Kidney epithelial cell (primary cell): ENCODE results near the gene PRRG1. TPM values are rescaled to one million over a fixed set of nuclear protein-coding genes. Genes with fewer than 3 reads are reported as not detected.

ENCODE experiments used
- DNase-seq: peaks from one replicate; pipeline ENCODE4 v3.0.0-alpha.2; 2010; ENCODE audit warnings: low read depth
- H3K27me3 ChIP-seq: 2 replicates; pipeline ENCODE4 v1.6.0; 2011; ENCODE audit warnings: low read length; ENCODE audit not compliant: control insufficient read depth, insufficient read depth
- H3K36me3 ChIP-seq: 2 replicates; pipeline ENCODE4 v1.5.1; 2011; ENCODE audit warnings: low read length; ENCODE audit not compliant: control insufficient read depth, insufficient read depth
- H3K4me3 ChIP-seq: 2 replicates; pipeline ENCODE4 v1.5.1; 2011; ENCODE audit warnings: low read depth, mild to moderate bottlenecking, control low read depth, low read length
- CTCF ChIP-seq: IDR thresholded peaks from 2 replicates; pipeline ENCODE4 v1.5.1; 2011; ENCODE audit warnings: mild to moderate bottlenecking, moderate library complexity, low read length, control low read depth, inconsistent platforms; ENCODE audit not compliant: insufficient read depth, poor library complexity, severe bottlenecking
- total RNA-seq: library from RNA; depleted of rRNA; stranded (reverse); fragments of >200 nt; gene quantifications from 2 replicates; pipeline ENCODE4 v1.2.3, GENCODE V29; 2015

Gene PRRG1
- total RNA-seq, 1 donor from 2014 or later: 17.6 TPM

- no peaks in the 10 kb centered on the region for H3K27me3 ChIP-seq
- H3K4me3 ChIP-seq: no peak overlapping the region
- DNase-seq: no peak
- no peak for TF ChIP-seq CTCF
- no peaks in the 10 kb centered on the region for H3K36me3 ChIP-seq
Measured at GRCh38 chrX:37330642-37331041, 18.5 kb upstream of the PRRG1 start.

- no peaks in the 10 kb centered on the region for H3K36me3 ChIP-seq
- H3K4me3 ChIP-seq: no peak overlapping the region
- DNase-seq: no peak
- no peaks in the 10 kb centered on the region for H3K27me3 ChIP-seq
- TF ChIP-seq CTCF: no peak
Measured at GRCh38 chrX:37331546-37331945, 17.6 kb upstream of the PRRG1 start.

GRCh38 chrX:37332055-37332454 lies 17.1 kb upstream of the PRRG1 start:
- Histone ChIP-seq H3K4me3 (no peak overlapping the region), H3K36me3 (no peaks in the 10 kb centered on the region), H3K27me3 (no peaks in the 10 kb centered on the region)
- DNase-seq: no peak
- TF ChIP-seq CTCF: no peak

GRCh38 chrX:37332987-37333658 lies 16.0 kb upstream of the PRRG1 start:
- no peak for TF ChIP-seq CTCF
- no peak for DNase-seq
- H3K27me3 ChIP-seq: no peaks in the 10 kb centered on the region
- no peaks in the 10 kb centered on the region for H3K36me3 ChIP-seq
- H3K4me3 ChIP-seq: no peak overlapping the region

GRCh38 chrX:37347420-37347819 lies 1.7 kb upstream of the PRRG1 start:
- peak; percentile 28 for DNase-seq
- Histone ChIP-seq H3K27me3 (no peaks in the 10 kb centered on the region), H3K4me3 (no peak overlapping the region), H3K36me3 (no peaks in the 10 kb centered on the region)
- TF ChIP-seq CTCF: no peak
